ENCODE data around the gene OSER1.

DNA sequence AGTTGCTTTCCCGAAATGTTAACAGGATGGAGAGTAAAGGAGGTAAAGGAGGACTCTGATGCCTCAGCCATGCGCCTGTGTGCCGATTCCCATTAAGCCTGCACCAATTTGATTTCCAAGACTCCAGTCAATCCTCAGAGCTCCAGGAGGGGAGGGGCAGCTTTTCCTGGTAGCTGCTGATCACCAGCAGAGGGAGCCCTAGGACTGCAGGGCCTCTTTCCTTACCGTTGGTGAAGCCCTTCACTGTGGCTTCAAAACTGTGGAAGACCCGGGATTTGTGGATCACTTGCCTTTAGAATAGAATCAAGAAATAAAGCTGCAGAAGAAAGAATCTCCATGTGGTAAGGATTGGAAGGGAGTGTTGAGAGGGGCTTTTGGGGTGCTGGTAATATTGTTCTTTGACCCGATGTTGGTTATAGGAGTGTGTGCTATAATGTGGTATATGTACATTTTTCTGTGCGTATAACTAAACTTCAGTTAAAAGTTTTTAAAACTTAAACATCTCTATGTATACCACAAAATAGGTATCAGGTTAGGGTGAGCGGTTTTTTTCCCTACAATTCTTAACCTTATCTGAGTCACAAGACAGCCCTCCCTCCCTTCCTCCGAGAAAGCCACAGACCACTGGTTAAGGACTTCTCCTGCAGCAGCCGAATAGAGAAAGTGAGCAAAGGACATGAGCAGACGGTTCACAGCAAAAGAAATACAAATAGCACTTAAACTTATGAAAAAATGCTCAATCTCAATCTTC, 6.9 kb upstream of the OSER1 start:
- TF ChIP-seq POLR2A (IDR thresholded peaks at IDR 0.05; ENCODE audit: control extremely low read depth in 1 of 2, low read depth in 2 of 2, low read length in 2 of 2) (no peak), KDM1A (IDR thresholded peaks at IDR 0.05; ENCODE audit: borderline replicate concordance, low read length) (no peak), CTCF (IDR thresholded peaks at IDR 0.05; ENCODE audit: control extremely low read depth in 1 of 3, insufficient read depth in 1 of 3, low read depth in 1 of 3, low read length in 3 of 3) (peak; percentile 94 to 98 (median 95)), SP2 (IDR thresholded peaks at IDR 0.05; ENCODE audit: low read length) (no peak), MAX (IDR thresholded peaks at IDR 0.05) (no peak), POLR2AphosphoS5 (IDR thresholded peaks at IDR 0.05; ENCODE audit: low read depth, low read length) (no peak), GTF2F1 (IDR thresholded peaks at IDR 0.05; ENCODE audit: borderline replicate concordance, low read depth, low read length) (no peak)
- TF ChIP-seq, protein P1, sequence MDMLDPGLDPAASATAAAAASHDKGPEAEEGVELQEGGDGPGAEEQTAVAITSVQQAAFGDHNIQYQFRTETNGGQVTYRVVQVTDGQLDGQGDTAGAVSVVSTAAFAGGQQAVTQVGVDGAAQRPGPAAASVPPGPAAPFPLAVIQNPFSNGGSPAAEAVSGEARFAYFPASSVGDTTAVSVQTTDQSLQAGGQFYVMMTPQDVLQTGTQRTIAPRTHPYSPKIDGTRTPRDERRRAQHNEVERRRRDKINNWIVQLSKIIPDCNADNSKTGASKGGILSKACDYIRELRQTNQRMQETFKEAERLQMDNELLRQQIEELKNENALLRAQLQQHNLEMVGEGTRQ (IDR thresholded peaks at IDR 0.05; ENCODE audit: low read length), result no peak
